GM18517 (cell line): ENCODE results near the gene MOCS3.
A peak's percentile ranks its signal among the peaks of the same experiment; 100 is the strongest.

Experiments used
- ATAC-seq: cut with Tn5 transposase; IDR thresholded peaks from one replicate; pipeline ENCODE4 v1.9.1; 2021; ENCODE audit warnings: mild to moderate bottlenecking, moderate library complexity; ENCODE audit not compliant: unreplicated experiment

The MOCS3 gene

GRCh38 chr20:50958615-50959542 lies at the start of gene MOCS3:
Gene MOCS3 (plus strand): TSS chr20:50958818. CDS start chr20:50958843, 25 bp downstream.
- peak; percentile 74 for ATAC-seq

GRCh38 chr20:50909413-50909812 lies 49.2 kb upstream of the MOCS3 start:
- ATAC-seq: no peak

- no peak for ATAC-seq
Measured at GRCh38 chr20:50911030-50911429, 47.6 kb upstream of the MOCS3 start.

GRCh38 chr20:50911716-50912115 lies 46.9 kb upstream of the MOCS3 start:
- ATAC-seq: no peak

- no peak for ATAC-seq
Measured at GRCh38 chr20:50913690-50914375, 44.8 kb upstream of the MOCS3 start.

- no peak for ATAC-seq
Measured at GRCh38 chr20:50915424-50915823, 43.2 kb upstream of the MOCS3 start.

GRCh38 chr20:50916257-50916656 lies 42.4 kb upstream of the MOCS3 start:
- no peak for ATAC-seq

GRCh38 chr20:50916934-50917333 lies 41.7 kb upstream of the MOCS3 start:
- ATAC-seq: no peak

GRCh38 chr20:50918403-50918802 lies 40.2 kb upstream of the MOCS3 start:
- ATAC-seq: no peak

- no peak for ATAC-seq
Measured at GRCh38 chr20:50919567-50919966, 39.1 kb upstream of the MOCS3 start.

GRCh38 chr20:50920997-50921396 lies 37.6 kb upstream of the MOCS3 start:
- no peak for ATAC-seq

GRCh38 chr20:50921803-50922501 lies 36.7 kb upstream of the MOCS3 start:
- no peak for ATAC-seq

- ATAC-seq: no peak
Measured at GRCh38 chr20:50924261-50924920, 34.2 kb upstream of the MOCS3 start.

GRCh38 chr20:50926530-50926929 lies 32.1 kb upstream of the MOCS3 start:
- ATAC-seq: no peak

- no peak for ATAC-seq
Measured at GRCh38 chr20:50928469-50928868, 30.1 kb upstream of the MOCS3 start.

GRCh38 chr20:50929299-50930138 lies 29.1 kb upstream of the MOCS3 start:
- ATAC-seq: peak; percentile 52

GRCh38 chr20:50930139-50930975 lies 28.3 kb upstream of the MOCS3 start:
- ATAC-seq: peak; percentile 0

GRCh38 chr20:50930976-50931305 lies 27.7 kb upstream of the MOCS3 start:
- peak; percentile 17 for ATAC-seq

GRCh38 chr20:50931306-50932015 lies 27.2 kb upstream of the MOCS3 start, which contains the start of gene ADNP:
Gene ADNP (minus strand): TSS chr20:50931437. CDS start chr20:50903996, 27,441 bp downstream.
- ATAC-seq: peak; percentile 73
